HG03565 (cell line): ENCODE data around the gene FCHO1.
"Not testable (repeated sequence)": the region's sequence is repeated elsewhere in the genome, so short reads cannot be mapped to it uniquely, and the experiment has no call there.

Experiments
- ATAC-seq: cut with Tn5 transposase; IDR thresholded peaks from one replicate; pipeline ENCODE4 v1.9.1; 2021; ENCODE audit warnings: mild to moderate bottlenecking, moderate library complexity; ENCODE audit not compliant: unreplicated experiment

FCHO1 gene

GRCh38 chr19:17790059-17790780 is 38.9 kb downstream of the FCHO1 start:
- ATAC-seq = no peak

- no peak for ATAC-seq
Observed at GRCh38 chr19:17794412-17794730, 43.1 kb downstream of the FCHO1 start.

- no peak for ATAC-seq
Observed at GRCh38 chr19:17794731-17795494, 43.6 kb downstream of the FCHO1 start, which contains the start of gene B3GNT3. B3GNT3 (plus strand) TSS chr19:17795138; CDS start chr19:17807808, 12,670 bp downstream.

GRCh38 chr19:17795495-17795856 is 44.2 kb downstream of the FCHO1 start:
- ATAC-seq = no peak

- ATAC-seq = no peak
Observed at GRCh38 chr19:17796013-17796837, 44.9 kb downstream of the FCHO1 start.

- no peak for ATAC-seq
Observed at GRCh38 chr19:17796838-17797423, 45.7 kb downstream of the FCHO1 start.

- ATAC-seq = no peak
Observed at GRCh38 chr19:17797424-17798201, 46.3 kb downstream of the FCHO1 start.

GRCh38 chr19:17798599-17798998 is 47.3 kb downstream of the FCHO1 start:
- not testable (repeated sequence) for ATAC-seq

- ATAC-seq = no peak
Observed at GRCh38 chr19:17802137-17802858, 51.0 kb downstream of the FCHO1 start.

GRCh38 chr19:17803264-17803896 is 52.1 kb downstream of the FCHO1 start:
- ATAC-seq = no peak

- no peak for ATAC-seq
Observed at GRCh38 chr19:17805427-17805826, 54.1 kb downstream of the FCHO1 start.

- no peak for ATAC-seq
Observed at GRCh38 chr19:17806945-17807344, 55.7 kb downstream of the FCHO1 start.

GRCh38 chr19:17807731-17808316 is 56.5 kb downstream of the FCHO1 start:
- ATAC-seq = no peak

GRCh38 chr19:17811103-17811502 is 59.8 kb downstream of the FCHO1 start:
- no peak for ATAC-seq

GRCh38 chr19:17811681-17812080 is 60.4 kb downstream of the FCHO1 start:
- ATAC-seq = no peak

- ATAC-seq = no peak
Observed at GRCh38 chr19:17812099-17812498, 60.8 kb downstream of the FCHO1 start.

GRCh38 chr19:17817668-17818363 is 66.5 kb downstream of the FCHO1 start:
- ATAC-seq = no peak

- no peak for ATAC-seq
Observed at GRCh38 chr19:17821190-17821589, 69.9 kb downstream of the FCHO1 start, which contains the start of gene INSL3. INSL3 (minus strand) TSS chr19:17821519; CDS start chr19:17821506, 13 bp downstream.
